Activated naive CD8-positive, alpha-beta T cell treated with anti-CD3 and anti-CD28 coated beads, Interleukin-2, amount 10 ng/mL, durations not matched to agents 7 days and 5 days (primary cell): ENCODE data around the gene SLPI. TPM values are rescaled to one million over a fixed set of nuclear protein-coding genes. Genes with fewer than 3 reads are reported as not detected.

Experiments
- ATAC-seq: fragments of 150-1000 bp; cut with Tn5 transposase; one replicate; pipeline ENCODE4 v1.10.0; 2021; ENCODE audit warnings: low read depth, moderate library complexity
- POLR2A ChIA-PET: fragments of 350-600 bp; sonication (Branson Sonifier 250); formaldehyde crosslinking; loops from one replicate; lab custom pipeline; 2021; ENCODE audit warnings: antibody characterized with exemption; lab: Charles Lee
- DNase-seq: peaks from one replicate; pipeline ENCODE4 v3.0.0; 2021
- H3K27ac Mint-ChIP-seq: one replicate; pipeline ENCODE4 v1.8.0; 2022; ENCODE audit warnings: mild to moderate bottlenecking, mixed read lengths
- H3K27me3 Mint-ChIP-seq: one replicate; pipeline ENCODE4 v1.8.0; 2022; ENCODE audit warnings: mild to moderate bottlenecking, moderate library complexity, mixed read lengths
- H3K36me3 Mint-ChIP-seq: one replicate; pipeline ENCODE4 v1.8.0; 2021; ENCODE audit warnings: mild to moderate bottlenecking, mixed read lengths
- H3K4me1 Mint-ChIP-seq: one replicate; pipeline ENCODE4 v1.8.0; 2021; ENCODE audit warnings: mixed read lengths
- H3K4me3 Mint-ChIP-seq: one replicate; pipeline ENCODE4 v1.8.0; 2022; ENCODE audit warnings: mild to moderate bottlenecking, moderate library complexity, mixed read lengths
- H3K9me3 Mint-ChIP-seq: one replicate; pipeline ENCODE4 v1.8.0; 2021; ENCODE audit warnings: mixed read lengths
- total RNA-seq, 2 experiments: library from RNA; stranded (reverse); gene quantifications; one replicate each; pipeline ENCODE4 v1.2.3, GENCODE V29; 2021

Gene SLPI
- total RNA-seq, 2 experiments from 2014 or later: not detected

DNA sequence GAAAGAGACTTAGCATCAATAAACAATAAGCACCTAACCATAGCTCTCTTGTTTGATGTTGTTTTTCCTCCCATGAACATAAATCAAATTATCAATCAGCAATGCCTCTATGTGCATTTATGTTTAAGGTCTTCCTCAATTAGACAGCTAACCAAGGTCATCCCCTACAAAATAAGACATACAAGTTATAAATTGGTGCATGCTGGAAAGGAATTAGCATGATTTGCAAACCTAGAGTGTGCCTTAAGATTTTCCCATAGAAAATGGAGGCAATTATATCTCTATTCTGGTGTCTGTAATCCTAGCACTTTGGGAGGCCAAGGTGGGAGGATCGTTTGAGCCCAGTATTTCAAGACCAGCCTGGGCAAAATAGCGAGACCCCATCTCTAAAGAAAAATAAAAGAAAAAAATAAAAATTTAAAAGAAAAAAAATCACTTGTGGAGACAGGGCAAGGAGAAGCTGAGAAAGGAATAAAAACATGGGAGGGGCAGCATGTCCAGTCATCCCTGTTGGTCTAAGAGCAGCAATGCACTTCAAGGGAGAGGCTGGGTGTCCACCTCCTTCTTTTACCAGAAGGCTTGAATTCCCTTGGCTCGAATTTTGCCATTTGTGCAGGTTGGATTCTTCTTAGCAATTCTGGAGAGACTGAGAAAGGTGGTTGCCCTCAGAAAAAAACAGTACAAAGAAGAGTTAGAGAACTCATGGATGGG lies 9.3 kb upstream of the SLPI start:
- Mint-ChIP-seq H3K9me3 (no peaks in the 10 kb centered on the region), H3K4me3 (no peak overlapping the region), H3K27me3 (peaks cover 41% of the 10 kb centered on the region), H3K4me1 (no peaks in the 10 kb centered on the region), H3K27ac (no peak overlapping the region), H3K36me3 (no peaks in the 10 kb centered on the region)
- DNase-seq (no peak), ATAC-seq (no peak)
- POLR2A ChIA-PET: no interaction called here

DNA sequence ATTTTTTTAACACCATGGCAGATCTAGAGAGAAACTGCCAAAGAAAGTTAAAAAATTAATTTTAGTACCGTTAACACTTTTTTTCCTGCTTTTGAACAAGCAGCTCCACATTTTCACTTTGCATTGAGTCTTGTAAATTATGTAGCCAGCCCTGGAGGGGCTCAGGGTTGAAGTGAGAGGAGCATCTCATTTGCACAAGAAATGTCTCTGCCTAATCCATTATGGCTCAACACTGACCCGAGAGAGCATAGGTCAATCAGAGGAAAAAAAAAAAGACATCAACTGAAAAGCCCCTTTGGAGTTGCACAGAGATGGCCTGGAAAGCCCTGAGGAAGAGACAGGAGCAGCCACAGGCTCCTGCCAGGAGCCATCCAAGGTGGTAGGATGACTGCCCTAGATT lies 4.3 kb upstream of the SLPI start:
- H3K4me3 Mint-ChIP-seq: no peak overlapping the region
- H3K4me1 Mint-ChIP-seq: no peaks in the 10 kb centered on the region
- no peaks in the 10 kb centered on the region for H3K36me3 Mint-ChIP-seq
- H3K9me3 Mint-ChIP-seq: no peaks in the 10 kb centered on the region
- H3K27me3 Mint-ChIP-seq: peaks cover 15% of the 10 kb centered on the region
- POLR2A ChIA-PET: no interaction called here
- H3K27ac Mint-ChIP-seq: no peak overlapping the region
- DNase-seq (no peak), ATAC-seq (no peak)

DNA sequence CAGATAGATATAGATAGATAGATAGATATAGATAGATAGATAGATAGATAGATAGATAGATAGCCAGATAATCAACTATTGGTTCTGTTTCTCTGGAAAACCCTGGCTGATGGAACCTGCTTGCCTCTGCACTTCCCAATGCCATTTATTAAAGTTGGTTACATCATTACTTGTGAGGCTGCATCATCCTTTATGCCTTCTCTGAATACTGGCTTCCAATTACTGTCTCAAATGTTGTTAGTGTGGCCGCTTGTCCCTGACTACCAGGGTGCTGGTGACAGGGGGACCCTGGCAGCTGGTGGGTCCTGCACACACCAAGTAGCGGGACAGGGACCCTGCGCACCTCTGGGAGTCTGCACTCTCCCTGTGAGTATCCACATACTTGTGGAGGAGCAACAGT lies 3.9 kb upstream of the SLPI start:
- Mint-ChIP-seq H3K4me3 (no peak overlapping the region), H3K4me1 (no peaks in the 10 kb centered on the region), H3K9me3 (no peaks in the 10 kb centered on the region), H3K27me3 (peaks cover 15% of the 10 kb centered on the region), H3K36me3 (no peaks in the 10 kb centered on the region), H3K27ac (no peak overlapping the region)
- POLR2A ChIA-PET: no interaction called here
- no peak for DNase-seq
- no peak for ATAC-seq

DNA sequence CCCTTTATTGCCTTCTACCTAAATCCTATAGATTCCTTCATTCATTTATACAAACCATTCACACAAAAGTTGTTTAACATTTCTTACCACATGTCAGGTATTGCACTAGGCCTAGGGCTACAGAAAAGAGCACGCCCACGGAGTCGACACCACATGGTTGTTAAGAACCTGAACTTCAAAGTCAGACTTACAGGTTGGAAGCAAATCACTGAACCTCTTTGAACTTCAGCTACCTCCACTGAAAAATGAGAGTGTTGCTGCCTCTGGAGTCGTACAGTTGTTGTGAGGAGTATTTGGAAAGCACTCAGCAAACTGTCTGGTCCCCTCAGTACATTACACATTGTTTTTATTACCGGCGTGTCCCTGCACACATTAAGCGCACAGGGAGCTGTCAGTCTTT lies 3.3 kb upstream of the SLPI start:
- Mint-ChIP-seq H3K4me3 (no peak overlapping the region), H3K9me3 (no peaks in the 10 kb centered on the region), H3K4me1 (no peaks in the 10 kb centered on the region), H3K27me3 (peaks cover 13% of the 10 kb centered on the region), H3K27ac (no peak overlapping the region), H3K36me3 (no peaks in the 10 kb centered on the region)
- no peak for DNase-seq
- ATAC-seq: no peak
- POLR2A ChIA-PET: no interaction called here

DNA sequence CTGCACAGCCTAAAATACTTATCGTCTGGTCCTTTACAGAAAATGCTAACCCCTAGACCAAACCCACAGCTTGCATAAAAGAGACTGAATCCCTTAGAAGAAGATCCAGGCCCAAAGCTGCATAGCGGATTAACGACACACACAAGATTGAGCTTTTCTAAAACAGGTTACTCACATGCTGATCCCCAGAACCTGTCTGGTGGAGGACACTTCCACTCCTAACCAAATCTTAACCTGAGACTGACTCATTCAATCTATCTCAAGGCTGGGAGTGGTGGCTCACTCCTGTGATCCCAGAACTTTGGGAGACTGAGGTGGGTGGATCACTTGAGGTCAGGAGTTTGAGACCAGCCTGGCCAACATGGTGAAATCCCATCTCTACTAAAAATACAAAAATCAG lies 2.8 kb upstream of the SLPI start:
- Mint-ChIP-seq H3K9me3 (no peaks in the 10 kb centered on the region), H3K4me1 (no peaks in the 10 kb centered on the region), H3K27ac (no peak overlapping the region), H3K36me3 (no peaks in the 10 kb centered on the region), H3K4me3 (no peak overlapping the region), H3K27me3 (peaks cover 9% of the 10 kb centered on the region)
- POLR2A ChIA-PET: no interaction called here
- ATAC-seq (no peak), DNase-seq (no peak)

DNA sequence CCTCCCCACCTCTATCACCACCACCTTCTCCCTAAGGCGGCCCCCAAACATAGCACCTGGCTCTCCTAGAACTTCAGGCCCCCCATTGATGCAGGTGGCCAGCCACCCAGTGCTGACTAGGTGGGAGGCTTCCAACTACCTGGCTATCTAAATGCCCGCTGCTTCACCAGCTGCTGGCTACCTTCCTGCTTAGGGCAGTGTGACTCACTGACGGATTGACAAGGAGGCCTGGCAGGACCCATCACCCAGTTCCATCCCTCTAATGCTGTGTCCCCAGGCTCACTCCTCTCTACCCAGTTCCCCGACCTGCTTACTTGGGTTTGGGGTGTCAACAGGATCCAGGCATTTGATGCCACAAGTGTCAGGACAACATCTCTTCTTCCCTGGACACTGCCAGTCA lies 1.1 kb downstream of the SLPI start:
- H3K36me3 Mint-ChIP-seq: no peaks in the 10 kb centered on the region
- peaks cover 34% of the 10 kb centered on the region for H3K27me3 Mint-ChIP-seq
- DNase-seq (no peak), ATAC-seq (no peak)
- H3K4me1 Mint-ChIP-seq: no peaks in the 10 kb centered on the region
- no peaks in the 10 kb centered on the region for H3K9me3 Mint-ChIP-seq
- POLR2A ChIA-PET: no interaction called here
- H3K4me3 Mint-ChIP-seq: no peak overlapping the region
- H3K27ac Mint-ChIP-seq: no peak overlapping the region

DNA sequence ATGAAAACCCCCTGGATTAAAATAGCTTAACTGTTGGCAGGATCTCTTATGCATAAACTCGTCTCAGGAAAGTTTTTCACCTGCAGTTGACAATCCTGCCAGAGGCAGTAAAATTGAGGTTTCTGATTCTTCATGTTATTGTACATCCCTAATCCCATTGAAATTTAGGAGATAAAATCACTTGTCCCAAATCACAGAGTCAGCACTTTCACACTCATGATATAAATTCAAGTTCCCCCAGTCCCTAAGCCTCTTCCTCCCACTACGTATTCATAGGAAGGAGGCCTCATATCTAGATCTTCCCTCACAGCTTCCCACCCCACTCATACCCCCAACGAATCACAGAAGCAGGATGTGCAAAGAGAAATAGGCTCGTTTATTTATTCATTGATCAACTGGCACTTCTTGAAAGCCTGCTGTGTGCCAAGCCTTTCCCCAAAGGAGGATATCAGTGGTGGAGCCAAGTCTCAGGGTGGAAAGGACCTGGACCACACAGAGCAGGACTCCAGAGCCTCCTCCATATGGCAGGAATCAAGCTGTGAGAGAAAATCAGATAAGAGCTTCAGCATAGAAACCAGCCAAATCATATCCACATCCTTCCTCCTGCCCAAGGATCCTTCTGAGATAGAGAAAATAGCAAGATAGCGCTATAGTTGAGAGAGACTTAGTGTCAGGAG lies 2.3 kb downstream of the SLPI start:
- H3K36me3 Mint-ChIP-seq: no peaks in the 10 kb centered on the region
- POLR2A ChIA-PET: no interaction called here
- ATAC-seq (no peak), DNase-seq (no peak)
- H3K27ac Mint-ChIP-seq: no peak overlapping the region
- H3K9me3 Mint-ChIP-seq: no peaks in the 10 kb centered on the region
- H3K27me3 Mint-ChIP-seq: peaks cover 43% of the 10 kb centered on the region
- H3K4me1 Mint-ChIP-seq: no peaks in the 10 kb centered on the region
- H3K4me3 Mint-ChIP-seq: no peak overlapping the region

DNA sequence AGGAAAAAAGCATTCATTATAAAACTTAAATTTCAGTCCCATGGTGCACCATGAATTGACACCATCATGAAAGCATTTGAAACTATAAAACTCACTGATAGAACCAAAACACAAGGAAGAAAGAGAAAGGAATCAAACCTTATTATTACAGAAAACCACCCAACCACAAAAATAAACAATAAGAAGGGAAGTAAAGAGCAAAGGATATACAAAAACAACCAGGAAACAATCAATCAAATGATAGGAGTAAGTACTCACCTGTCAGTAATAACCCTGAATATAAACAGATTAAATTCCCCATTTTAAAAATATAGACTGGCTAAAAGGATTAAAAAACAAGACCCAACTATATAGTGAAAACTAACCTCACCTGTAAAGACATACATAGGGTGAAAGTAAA lies 5.8 kb downstream of the SLPI start:
- no peak overlapping the region for H3K4me3 Mint-ChIP-seq
- no peak overlapping the region for H3K27ac Mint-ChIP-seq
- no peaks in the 10 kb centered on the region for H3K9me3 Mint-ChIP-seq
- H3K27me3 Mint-ChIP-seq: peaks cover 69% of the 10 kb centered on the region
- ATAC-seq (no peak), DNase-seq (no peak)
- no peaks in the 10 kb centered on the region for H3K36me3 Mint-ChIP-seq
- no peaks in the 10 kb centered on the region for H3K4me1 Mint-ChIP-seq
- POLR2A ChIA-PET: no interaction called here

DNA sequence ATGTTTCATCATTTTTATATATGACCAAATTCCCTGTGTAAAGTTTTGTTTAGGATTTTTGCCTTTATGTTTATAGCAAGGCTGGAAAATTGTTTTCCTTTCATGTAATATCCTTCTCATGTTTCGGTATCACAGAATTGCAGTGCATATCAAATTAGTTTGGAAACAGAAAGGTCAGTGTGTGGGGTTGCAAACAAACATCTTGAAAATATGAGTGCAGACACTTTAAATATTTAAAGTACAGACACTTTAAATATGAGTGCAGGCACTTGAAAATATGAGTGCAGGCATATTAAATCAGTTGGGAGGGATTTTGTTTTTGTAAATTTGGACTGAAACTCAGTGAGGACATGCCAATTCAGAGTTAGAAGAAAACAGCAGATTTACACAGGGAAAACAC lies 6.5 kb downstream of the SLPI start:
- H3K27ac Mint-ChIP-seq: no peak overlapping the region
- DNase-seq: no peak
- no peaks in the 10 kb centered on the region for H3K36me3 Mint-ChIP-seq
- no peaks in the 10 kb centered on the region for H3K4me1 Mint-ChIP-seq
- no peaks in the 10 kb centered on the region for H3K9me3 Mint-ChIP-seq
- no peak for ATAC-seq
- H3K4me3 Mint-ChIP-seq: no peak overlapping the region
- peaks cover 74% of the 10 kb centered on the region for H3K27me3 Mint-ChIP-seq
- POLR2A ChIA-PET: no interaction called here

DNA sequence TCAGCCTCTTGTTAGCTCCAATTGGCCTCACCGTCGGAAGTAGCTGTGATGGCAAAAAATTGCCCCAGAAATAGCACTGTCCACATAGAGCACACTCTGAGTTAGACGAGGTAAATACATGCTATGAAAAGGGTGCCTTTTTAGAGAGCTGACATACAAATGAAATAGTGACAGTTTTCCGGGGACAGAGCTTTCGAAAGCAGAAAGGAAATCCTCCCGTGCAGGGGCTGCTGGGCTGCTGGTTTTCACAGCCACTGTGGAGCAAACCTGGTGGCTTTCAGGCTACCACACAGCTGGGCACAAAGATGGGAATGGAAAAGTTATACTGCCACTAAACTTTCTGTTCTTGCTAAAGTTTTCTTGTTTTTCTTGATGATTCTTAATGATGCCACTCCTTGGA lies 8.3 kb downstream of the SLPI start:
- H3K9me3 Mint-ChIP-seq: no peaks in the 10 kb centered on the region
- POLR2A ChIA-PET: no interaction called here
- DNase-seq: no peak
- no peaks in the 10 kb centered on the region for H3K36me3 Mint-ChIP-seq
- no peak for ATAC-seq
- no peak overlapping the region for H3K27ac Mint-ChIP-seq
- no peaks in the 10 kb centered on the region for H3K4me1 Mint-ChIP-seq
- H3K4me3 Mint-ChIP-seq: no peak overlapping the region
- H3K27me3 Mint-ChIP-seq: peaks cover 82% of the 10 kb centered on the region

DNA sequence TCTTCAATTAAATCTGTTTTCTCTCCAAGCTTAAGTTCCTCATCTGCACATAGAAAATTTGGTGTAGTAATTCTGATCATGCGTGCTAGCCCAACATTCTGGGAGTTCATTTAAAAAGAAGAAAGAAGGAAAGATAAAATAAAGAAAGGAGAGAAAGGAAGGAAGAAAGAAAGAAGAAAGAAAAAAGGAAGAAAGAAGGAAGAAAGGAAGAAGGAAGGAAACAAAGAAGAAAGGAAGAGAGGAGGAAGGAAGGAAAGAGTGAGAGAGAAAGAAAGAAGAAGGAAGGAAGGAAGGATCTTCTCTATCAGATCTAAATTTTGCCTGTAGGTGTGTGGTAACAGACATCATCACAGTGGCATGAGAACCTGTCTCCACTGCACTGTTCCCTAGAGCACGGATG lies 16.2 kb downstream of the SLPI start:
- Mint-ChIP-seq H3K27ac (no peak overlapping the region), H3K36me3 (no peaks in the 10 kb centered on the region), H3K4me1 (no peaks in the 10 kb centered on the region), H3K27me3 (peaks cover 46% of the 10 kb centered on the region), H3K9me3 (no peaks in the 10 kb centered on the region), H3K4me3 (no peak overlapping the region)
- POLR2A ChIA-PET: no interaction called here
- no peak for DNase-seq
- no peak for ATAC-seq

DNA sequence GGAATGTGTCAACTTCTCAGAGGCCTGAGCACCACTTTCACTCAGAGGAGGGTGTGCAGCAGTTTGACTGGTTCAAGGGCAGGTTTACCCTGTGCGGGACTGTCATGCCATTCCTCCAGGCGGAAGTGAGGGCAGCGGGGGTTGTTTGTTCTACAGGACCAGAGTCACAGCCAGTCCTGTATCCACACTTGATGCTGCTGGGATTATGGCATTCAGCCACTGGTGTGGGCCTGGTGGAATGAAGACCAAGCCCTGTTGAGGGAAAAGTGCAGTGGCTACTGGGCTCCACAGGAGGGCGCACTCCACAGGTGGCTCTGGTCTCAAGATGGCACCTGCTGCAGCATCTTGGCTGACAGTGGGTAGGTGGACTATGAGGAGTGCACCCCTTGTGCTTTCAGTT lies 18.4 kb downstream of the SLPI start:
- POLR2A ChIA-PET: no interaction called here
- ATAC-seq (no peak), DNase-seq (no peak)
- Mint-ChIP-seq H3K27ac (no peak overlapping the region), H3K4me3 (no peak overlapping the region), H3K36me3 (no peaks in the 10 kb centered on the region), H3K9me3 (no peaks in the 10 kb centered on the region), H3K27me3 (peaks cover 33% of the 10 kb centered on the region), H3K4me1 (no peaks in the 10 kb centered on the region)

DNA sequence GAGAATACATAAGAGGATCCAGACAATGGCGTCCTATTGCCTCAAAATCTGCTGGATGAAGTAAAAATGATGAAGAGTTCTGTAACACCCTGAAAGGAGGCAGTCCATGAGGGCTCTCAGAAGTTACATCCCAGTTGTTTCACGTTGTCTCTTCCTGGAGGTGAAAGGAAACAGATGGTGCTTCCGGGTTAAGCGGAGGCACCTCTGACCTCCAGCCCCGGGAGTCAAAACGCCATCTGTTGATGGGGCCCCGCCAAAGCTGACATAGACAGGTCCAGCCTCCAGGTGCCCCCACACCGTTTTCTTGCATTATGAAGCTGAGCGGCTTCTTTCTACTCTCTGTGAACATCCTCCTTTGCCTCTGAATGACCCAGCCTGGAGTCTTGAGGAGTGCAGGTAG lies 23.7 kb downstream of the SLPI start:
- no peak overlapping the region for H3K27ac Mint-ChIP-seq
- no peaks in the 10 kb centered on the region for H3K4me1 Mint-ChIP-seq
- H3K9me3 Mint-ChIP-seq: no peaks in the 10 kb centered on the region
- no peak overlapping the region for H3K4me3 Mint-ChIP-seq
- no peak for DNase-seq
- H3K36me3 Mint-ChIP-seq: no peaks in the 10 kb centered on the region
- peaks cover 40% of the 10 kb centered on the region for H3K27me3 Mint-ChIP-seq
- POLR2A ChIA-PET: no interaction called here
- no peak for ATAC-seq

DNA sequence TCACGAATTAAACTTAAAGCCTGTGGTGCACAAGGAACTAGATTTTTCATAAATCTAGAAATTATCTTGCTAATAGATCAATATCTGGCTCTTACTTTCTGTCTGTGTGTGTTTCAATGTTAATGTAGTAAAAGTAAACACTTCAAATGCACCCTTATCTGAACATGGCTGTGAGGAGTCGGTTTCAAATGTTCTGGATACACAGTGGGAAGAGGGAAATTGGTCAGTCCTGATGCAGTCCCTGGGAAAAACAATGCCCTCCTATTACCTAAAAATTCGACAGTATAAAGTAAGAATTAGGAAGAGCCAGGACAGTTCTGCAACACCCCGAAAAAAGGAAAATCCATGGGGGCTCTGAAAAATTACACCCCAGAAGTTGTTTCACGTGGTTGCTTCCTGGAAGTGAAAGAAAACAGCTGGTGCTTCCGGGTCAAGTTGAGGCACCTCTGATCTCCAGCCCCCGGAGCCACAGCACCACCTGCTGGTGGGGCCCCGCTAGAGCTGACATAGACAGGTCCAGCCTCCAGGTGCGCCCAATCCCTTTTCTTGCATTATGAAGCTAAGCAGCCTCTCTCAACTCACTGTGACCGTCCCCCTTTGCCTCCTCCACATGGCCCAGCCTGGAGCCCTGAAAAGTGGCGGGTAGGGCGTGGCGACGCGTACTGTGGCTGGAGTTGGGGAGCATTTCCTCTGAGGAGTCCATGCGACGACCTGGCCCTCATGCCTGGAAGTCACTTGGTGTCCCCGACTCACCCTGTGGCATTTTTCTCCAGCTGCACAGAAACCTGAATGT lies 24.9 kb downstream of the SLPI start:
- POLR2A ChIA-PET: no interaction called here
- Mint-ChIP-seq H3K27me3 (peaks cover 39% of the 10 kb centered on the region), H3K36me3 (no peaks in the 10 kb centered on the region), H3K27ac (no peak overlapping the region), H3K9me3 (no peaks in the 10 kb centered on the region), H3K4me1 (no peaks in the 10 kb centered on the region), H3K4me3 (no peak overlapping the region)
- peak; percentile 66 for DNase-seq
- no peak for ATAC-seq
